CD4-positive, alpha-beta T cell treated with Interleukin-1 beta for 1 hour (primary cell): ENCODE data around the gene SMAD7.

Experiments used
- DNase-seq, 2 donors: peaks; one replicate each; pipeline ENCODE4 v3.0.0-alpha.2; 2020 to 2022

SMAD7 gene

GRCh38 chr18:48950536-48951447 is at the start of gene SMAD7:
Gene SMAD7 (minus strand): TSS chr18:48950965. CDS start chr18:48950424, 541 bp downstream.
- no peak for DNase-seq

- DNase-seq, result no peak
These were observed 48.8 kb upstream of the SMAD7 start for GRCh38 chr18:48999569-48999968.

GRCh38 chr18:48997985-48998831 is 47.4 kb upstream of the SMAD7 start:
- peak in 1 of 2 donors; percentile 33 for DNase-seq

GRCh38 chr18:48997681-48997984 is 46.9 kb upstream of the SMAD7 start:
- no peak for DNase-seq

- DNase-seq, result peak; percentile 18 to 70
These were observed 46.2 kb upstream of the SMAD7 start for GRCh38 chr18:48996901-48997463.

- no peak for DNase-seq
These were observed 45.3 kb upstream of the SMAD7 start for GRCh38 chr18:48996041-48996440.

GRCh38 chr18:48994926-48995835 is 44.4 kb upstream of the SMAD7 start:
- DNase-seq, result no peak

GRCh38 chr18:48994044-48994651 is 43.4 kb upstream of the SMAD7 start:
- no peak for DNase-seq

- no peak for DNase-seq
These were observed 42.8 kb upstream of the SMAD7 start for GRCh38 chr18:48993586-48993985.

- peak in 1 of 2 donors; percentile 68 for DNase-seq
These were observed 42.2 kb upstream of the SMAD7 start for GRCh38 chr18:48992791-48993555.

GRCh38 chr18:48992133-48992532 is 41.4 kb upstream of the SMAD7 start:
- no peak for DNase-seq

GRCh38 chr18:48991676-48992075 is 40.9 kb upstream of the SMAD7 start:
- DNase-seq, result no peak

- no peak for DNase-seq
These were observed 40.5 kb upstream of the SMAD7 start for GRCh38 chr18:48991319-48991660.

GRCh38 chr18:48990481-48991318 is 39.9 kb upstream of the SMAD7 start:
- DNase-seq, result no peak

- DNase-seq, result no peak
These were observed 38.8 kb upstream of the SMAD7 start for GRCh38 chr18:48989304-48990303.

GRCh38 chr18:48988508-48989303 is 37.9 kb upstream of the SMAD7 start:
- DNase-seq, result no peak

GRCh38 chr18:48987821-48988220 is 37.1 kb upstream of the SMAD7 start:
- no peak for DNase-seq
